CD4-positive, CD25-positive, alpha-beta regulatory T cell (primary cell): ENCODE results near the gene ACSS2. TPM values are rescaled to one million over a fixed set of nuclear protein-coding genes. Genes with fewer than 3 reads are reported as not detected.
A peak's percentile ranks its signal among the peaks of the same experiment; 100 is the strongest.

Experiments used
- ATAC-seq, 2 donors: fragments of 150-1000 bp; cut with Tn5 transposase; one replicate each; pipeline ENCODE4 v1.10.0; 2021; ENCODE audit warnings: low read depth in 2 of 2, moderate number of reproducible peaks in 2 of 2, moderate library complexity in 1 of 2
- DNase-seq, 3 donors: peaks; one replicate each; pipeline versions ENCODE4 v3.0.0 to v3.0.0-alpha.2; 2012 to 2022; ENCODE audit warnings: mixed read lengths in 1 of 3
- H3K27ac ChIP-seq: one replicate; pipeline ENCODE4 v1.7.0; 2013; ENCODE audit warnings: mild to moderate bottlenecking, low read length; ENCODE audit not compliant: insufficient read depth, poor library complexity, severe bottlenecking
- H3K27me3 ChIP-seq: one replicate; pipeline ENCODE4 v1.7.0; 2013; ENCODE audit warnings: low read length; ENCODE audit not compliant: control insufficient read depth, insufficient read depth
- H3K36me3 ChIP-seq: one replicate; pipeline ENCODE4 v1.7.0; 2013; ENCODE audit warnings: mild to moderate bottlenecking, low read length, moderate library complexity; ENCODE audit not compliant: control insufficient read depth, insufficient read depth
- H3K4me1 ChIP-seq: 2 replicates; pipeline ENCODE4 v1.7.0; 2013; ENCODE audit warnings: mild to moderate bottlenecking, low read length; ENCODE audit not compliant: insufficient read depth, control insufficient read depth, poor library complexity, severe bottlenecking
- H3K4me3 ChIP-seq: one replicate; pipeline ENCODE4 v1.7.0; 2013; ENCODE audit warnings: low read depth, mild to moderate bottlenecking, low read length, moderate library complexity
- H3K9me3 ChIP-seq, 2 experiments: 1 replicate in 1 of 2; 2 replicates in 1 of 2; pipeline ENCODE4 v1.7.0; 2013; ENCODE audit warnings: low read length in 2 of 2, mild to moderate bottlenecking in 1 of 2, moderate library complexity in 1 of 2; ENCODE audit not compliant: control insufficient read depth in 2 of 2
- H3K27ac Mint-ChIP-seq, 3 donors: one replicate each; pipeline ENCODE4 v1.8.0; 2020 to 2022; ENCODE audit warnings: mild to moderate bottlenecking in 3 of 3, mixed read lengths in 3 of 3, moderate library complexity in 2 of 3
- H3K27me3 Mint-ChIP-seq: one replicate; pipeline ENCODE4 v1.8.0; 2022; ENCODE audit warnings: mild to moderate bottlenecking, mixed read lengths
- H3K36me3 Mint-ChIP-seq: one replicate; pipeline ENCODE4 v1.8.0; 2020; ENCODE audit warnings: mixed read lengths
- H3K4me1 Mint-ChIP-seq, 4 donors: one replicate each; pipeline ENCODE4 v1.8.0; 2020 to 2022; ENCODE audit warnings: mixed read lengths in 4 of 4, mild to moderate bottlenecking in 1 of 4
- H3K4me3 Mint-ChIP-seq, 4 donors: one replicate each; pipeline ENCODE4 v1.8.0; 2020 to 2022; ENCODE audit warnings: mild to moderate bottlenecking in 4 of 4, mixed read lengths in 4 of 4, moderate library complexity in 3 of 4
- H3K9me3 Mint-ChIP-seq, 7 donors: one replicate each; pipeline ENCODE4 v1.8.0; 2020 to 2022; ENCODE audit warnings: mixed read lengths in 7 of 7, mild to moderate bottlenecking in 3 of 7, moderate library complexity in 2 of 7
- polyA plus RNA-seq, 4 donors: library from polyadenylated mRNA; unstranded; fragments of 300-500 nt; fragmentation: Illumina TruSeq; gene quantifications; one replicate each; pipeline ENCODE4 v1.2.3, GENCODE V29; 2021
- total RNA-seq: library from RNA; stranded (reverse); gene quantifications from one replicate; pipeline ENCODE4 v1.2.3, GENCODE V29; 2022

The ACSS2 gene
- total and polyA plus RNA-seq, 5 donors from 2014 or later, result 8.8 to 14.1 (median 11.7) TPM

- H3K4me3 Mint-ChIP-seq, result no peak overlapping the region
These were observed 26.6 kb upstream of the ACSS2 start for GRCh38 chr20:34849778-34850177.

GRCh38 chr20:34850969-34851368 is 25.4 kb upstream of the ACSS2 start:
- H3K27ac Mint-ChIP-seq, result no peak overlapping the region
- Histone ChIP-seq H3K4me1 (no peaks in the 10 kb centered on the region), H3K27ac (no peak overlapping the region), H3K27me3 (no peaks in the 10 kb centered on the region), H3K36me3 (peaks cover 32% of the 10 kb centered on the region), H3K9me3 (no peaks in the 10 kb centered on the region), H3K4me3 (no peak overlapping the region)
- peaks cover 0 to 2% (median 0%) of the 10 kb centered on the region in 4 donors for H3K4me1 Mint-ChIP-seq
- ATAC-seq (no peak), DNase-seq (no peak)
- H3K27me3 Mint-ChIP-seq, result no peaks in the 10 kb centered on the region
- H3K36me3 Mint-ChIP-seq, result peaks cover 18% of the 10 kb centered on the region
- no peaks in the 10 kb centered on the region for H3K9me3 Mint-ChIP-seq
- H3K4me3 Mint-ChIP-seq, result no peak overlapping the region

More at GRCh38 chr20:34849778-34850177, 26.6 kb upstream of the ACSS2 start:
- Histone ChIP-seq H3K36me3 (peaks cover 26% of the 10 kb centered on the region), H3K4me1 (no peaks in the 10 kb centered on the region), H3K27ac (no peak overlapping the region), H3K4me3 (no peak overlapping the region), H3K27me3 (no peaks in the 10 kb centered on the region), H3K9me3 (no peaks in the 10 kb centered on the region)
- DNase-seq (no peak), ATAC-seq (no peak)
- Mint-ChIP-seq H3K27me3 (no peaks in the 10 kb centered on the region), H3K4me1 (peaks cover 0 to 2% (median 0%) of the 10 kb centered on the region in 4 donors), H3K27ac (no peak overlapping the region), H3K9me3 (no peaks in the 10 kb centered on the region), H3K36me3 (peaks cover 16% of the 10 kb centered on the region)

GRCh38 chr20:34852298-34852697 is 24.1 kb upstream of the ACSS2 start:
- ATAC-seq (no peak), DNase-seq (no peak)
- no peaks in the 10 kb centered on the region for H3K27me3 ChIP-seq
- Mint-ChIP-seq H3K27ac (no peak overlapping the region), H3K4me1 (peaks cover 0 to under 1% (median 0%) of the 10 kb centered on the region in 4 donors), H3K4me3 (no peak overlapping the region), H3K27me3 (no peaks in the 10 kb centered on the region), H3K9me3 (no peaks in the 10 kb centered on the region), H3K36me3 (peaks cover 22% of the 10 kb centered on the region)
- peaks cover 32% of the 10 kb centered on the region for H3K36me3 ChIP-seq
- H3K27ac ChIP-seq, result no peak overlapping the region
- H3K4me3 ChIP-seq, result no peak overlapping the region
- no peaks in the 10 kb centered on the region for H3K4me1 ChIP-seq
- H3K9me3 ChIP-seq, result no peaks in the 10 kb centered on the region

DNA sequence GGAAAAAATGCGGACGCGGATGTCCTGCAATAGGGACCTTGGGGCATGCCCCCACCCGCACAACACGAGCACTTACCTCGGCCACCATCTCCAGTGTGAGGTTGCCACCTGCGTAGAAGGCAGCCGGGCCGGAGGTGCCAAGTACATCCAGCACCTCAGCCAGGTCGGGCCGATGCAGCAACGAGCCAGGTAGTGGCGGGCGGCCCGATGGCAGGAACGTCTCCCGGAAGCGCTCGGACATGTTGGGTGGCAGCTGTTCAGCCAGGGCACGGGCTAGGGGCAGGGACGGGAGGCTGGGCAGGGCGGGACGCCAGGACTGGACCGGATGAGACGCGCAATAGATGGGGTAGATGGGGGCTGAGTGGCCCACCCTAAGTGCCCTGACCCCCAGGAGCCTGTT is 17.0 kb upstream of the ACSS2 start:
- no peaks in the 10 kb centered on the region for H3K9me3 ChIP-seq
- H3K4me3 Mint-ChIP-seq, result no peak overlapping the region
- peaks cover 15% of the 10 kb centered on the region for H3K36me3 ChIP-seq
- ATAC-seq, result no peak
- no peak overlapping the region for H3K4me3 ChIP-seq
- peaks cover 3 to 6% (median 4%) of the 10 kb centered on the region in 4 donors for H3K4me1 Mint-ChIP-seq
- H3K27me3 Mint-ChIP-seq, result no peaks in the 10 kb centered on the region
- H3K36me3 Mint-ChIP-seq, result peaks cover 32% of the 10 kb centered on the region
- H3K9me3 Mint-ChIP-seq, result no peaks in the 10 kb centered on the region
- H3K27ac ChIP-seq, result no peak overlapping the region
- H3K4me1 ChIP-seq, result no peaks in the 10 kb centered on the region
- H3K27ac Mint-ChIP-seq, result no peak overlapping the region
- no peak for DNase-seq
- no peaks in the 10 kb centered on the region for H3K27me3 ChIP-seq

DNA sequence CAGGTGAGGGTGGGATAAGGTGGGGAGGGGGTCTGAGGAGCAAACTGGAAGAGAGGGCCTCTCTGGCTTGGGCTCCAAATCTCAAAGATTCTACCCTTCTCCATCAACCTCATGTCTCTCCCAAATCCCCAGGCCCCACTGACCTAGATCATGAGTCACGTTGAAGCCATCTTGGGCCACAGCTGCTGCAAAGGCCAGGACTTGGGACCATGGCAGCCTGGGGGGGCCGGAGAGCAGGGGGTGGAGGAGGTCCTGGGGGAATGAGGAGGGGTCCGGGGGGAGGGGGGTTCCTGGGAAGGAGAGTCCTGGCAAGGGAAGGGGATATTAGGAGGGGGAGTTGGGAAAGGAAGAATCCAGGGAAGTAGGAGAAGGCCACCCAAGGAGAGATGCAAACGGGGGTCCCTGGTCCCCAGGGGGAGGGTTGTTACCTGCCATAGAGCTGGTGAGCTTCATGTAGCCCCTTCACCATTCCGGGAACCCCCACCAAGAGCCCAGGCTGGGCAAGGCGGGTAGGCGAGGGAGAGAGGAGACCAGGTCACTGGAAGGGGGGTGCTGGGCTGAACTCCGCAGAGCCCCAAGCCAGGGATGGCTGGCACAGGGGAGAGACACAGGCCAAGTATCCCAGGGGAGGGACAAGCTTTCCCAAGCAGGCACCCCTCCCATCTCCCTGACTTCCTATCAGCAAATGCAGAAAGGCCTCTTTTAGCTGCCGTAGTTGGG is 16.4 kb upstream of the ACSS2 start:
- no peaks in the 10 kb centered on the region for H3K27me3 Mint-ChIP-seq
- no peak for ATAC-seq
- Histone ChIP-seq H3K4me3 (no peak overlapping the region), H3K9me3 (no peaks in the 10 kb centered on the region), H3K36me3 (peaks cover 9% of the 10 kb centered on the region), H3K27me3 (no peaks in the 10 kb centered on the region), H3K4me1 (no peaks in the 10 kb centered on the region), H3K27ac (no peak overlapping the region)
- no peak overlapping the region for H3K4me3 Mint-ChIP-seq
- H3K9me3 Mint-ChIP-seq, result no peaks in the 10 kb centered on the region
- H3K27ac Mint-ChIP-seq, result no peak overlapping the region
- peaks cover 28% of the 10 kb centered on the region for H3K36me3 Mint-ChIP-seq
- DNase-seq, result no peak
- peaks cover 3 to 13% (median 4%) of the 10 kb centered on the region in 4 donors for H3K4me1 Mint-ChIP-seq

DNA sequence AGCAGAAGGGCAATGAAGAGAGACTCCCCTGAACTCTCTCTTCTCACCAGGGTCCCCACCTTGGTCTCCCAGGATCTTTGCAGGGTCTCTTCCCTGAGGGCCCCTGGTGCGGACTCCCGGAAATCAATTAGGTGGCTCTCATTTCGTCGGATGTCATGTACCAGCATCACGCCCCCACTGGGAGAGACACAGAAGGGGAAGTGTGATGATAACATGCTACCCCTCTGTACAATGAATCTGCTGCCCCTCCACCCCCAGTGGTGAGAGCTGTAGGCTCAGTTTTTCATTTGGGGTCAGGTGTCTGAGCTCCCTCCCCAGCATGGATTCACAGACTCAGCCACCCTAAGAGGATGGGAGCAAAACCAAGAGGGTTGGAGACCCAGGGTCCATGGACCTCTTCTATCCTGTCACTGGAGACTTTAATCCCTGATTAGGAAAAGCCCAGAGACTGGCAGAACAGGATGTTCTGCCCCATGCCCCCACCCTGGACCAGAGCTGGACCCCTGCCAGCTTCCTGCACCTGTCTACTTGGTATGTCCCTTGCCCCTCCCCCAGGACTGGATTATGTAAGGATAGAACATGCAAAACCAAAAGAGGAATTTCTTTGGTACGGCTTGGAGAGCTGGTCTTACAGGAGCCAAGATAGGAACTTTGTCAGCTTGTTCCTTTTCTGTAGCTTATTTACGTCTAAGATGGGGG is 14.9 kb upstream of the ACSS2 start:
- H3K4me1 Mint-ChIP-seq, result peaks cover 3 to 28% (median 7%) of the 10 kb centered on the region in 4 donors
- Histone ChIP-seq H3K9me3 (no peaks in the 10 kb centered on the region), H3K27ac (no peak overlapping the region), H3K4me1 (no peaks in the 10 kb centered on the region), H3K27me3 (no peaks in the 10 kb centered on the region), H3K4me3 (no peak overlapping the region), H3K36me3 (peaks cover 5% of the 10 kb centered on the region)
- no peaks in the 10 kb centered on the region for H3K9me3 Mint-ChIP-seq
- H3K27me3 Mint-ChIP-seq, result no peaks in the 10 kb centered on the region
- ATAC-seq, result no peak
- no peak for DNase-seq
- H3K27ac Mint-ChIP-seq, result no peak overlapping the region
- H3K4me3 Mint-ChIP-seq, result no peak overlapping the region
- H3K36me3 Mint-ChIP-seq, result peaks cover 33% of the 10 kb centered on the region

GRCh38 chr20:34862724-34863123 is 13.7 kb upstream of the ACSS2 start:
- DNase-seq, result no peak
- no peak overlapping the region for H3K27ac ChIP-seq

More at GRCh38 chr20:34862724-34863123, 13.7 kb upstream of the ACSS2 start:
- H3K27ac Mint-ChIP-seq, result peak overlapping the region in 1 of 3 donors; percentile 36
- no peak overlapping the region for H3K4me3 ChIP-seq
- peaks cover 3 to 31% (median 9%) of the 10 kb centered on the region in 4 donors for H3K4me1 Mint-ChIP-seq
- H3K36me3 Mint-ChIP-seq, result peaks cover 28% of the 10 kb centered on the region
- H3K9me3 Mint-ChIP-seq, result no peaks in the 10 kb centered on the region
- no peaks in the 10 kb centered on the region for H3K27me3 Mint-ChIP-seq
- peaks cover 5% of the 10 kb centered on the region for H3K36me3 ChIP-seq
- ATAC-seq, result no peak
- no peak overlapping the region for H3K4me3 Mint-ChIP-seq
- H3K27me3 ChIP-seq, result no peaks in the 10 kb centered on the region
- no peaks in the 10 kb centered on the region for H3K9me3 ChIP-seq
- H3K4me1 ChIP-seq, result no peaks in the 10 kb centered on the region
